OCI-LY1 (cell line): ENCODE measurements around the gene KIDINS220.

ENCODE experiments used
- H2AFZ ChIP-seq: fragments of 200-600 bp; sonication (generic), shearing (Covaris generic); 2 replicates; pipeline ENCODE4 v1.6.0; 2014; ENCODE audit warnings: antibody characterized with exemption, mild to moderate bottlenecking, low read length
- H3F3A ChIP-seq: fragments of 200-600 bp; sonication (generic), shearing (Covaris generic); 2 replicates; pipeline ENCODE4 v1.6.0; 2014; ENCODE audit warnings: mild to moderate bottlenecking, antibody characterized with exemption, low read length, moderate library complexity; ENCODE audit not compliant: insufficient read depth
- H3K27ac ChIP-seq: fragments of 200-600 bp; sonication (generic); 2 replicates; pipeline ENCODE4 v1.5.1; 2014; ENCODE audit warnings: low read length, mixed run types, mild to moderate bottlenecking, low read depth; ENCODE audit not compliant: poor library complexity, severe bottlenecking
- H3K27me3 ChIP-seq: fragments of 200-600 bp; sonication (generic); 2 replicates; pipeline ENCODE4 v1.6.0; 2014; ENCODE audit warnings: antibody characterized with exemption, mild to moderate bottlenecking, low read length, moderate library complexity; ENCODE audit not compliant: insufficient read depth
- H3K36me3 ChIP-seq: fragments of 200-600 bp; sonication (generic); 2 replicates; pipeline ENCODE4 v1.6.1; 2014; ENCODE audit warnings: mild to moderate bottlenecking, antibody characterized with exemption, low read length, moderate library complexity, mixed read lengths; ENCODE audit not compliant: insufficient read depth
- H3K4me1 ChIP-seq: fragments of 200-600 bp; sonication (generic); 2 replicates; pipeline ENCODE4 v1.5.1; 2014; ENCODE audit warnings: mild to moderate bottlenecking, low read length, moderate library complexity; ENCODE audit not compliant: insufficient read depth, severe bottlenecking
- H3K4me2 ChIP-seq: fragments of 200-600 bp; sonication (generic), shearing (Covaris generic); 2 replicates; pipeline ENCODE4 v1.6.1; 2014; ENCODE audit warnings: low read length
- H3K4me3 ChIP-seq: fragments of 200-600 bp; sonication (generic); 2 replicates; pipeline ENCODE4 v1.5.1; 2014; ENCODE audit warnings: low read length, low read depth, mild to moderate bottlenecking, mixed read lengths; ENCODE audit not compliant: poor library complexity, severe bottlenecking
- H3K79me2 ChIP-seq: fragments of 200-600 bp; shearing (Covaris generic); 2 replicates; pipeline ENCODE4 v1.6.1; 2016; ENCODE audit warnings: mixed run types, low read length, mixed read lengths; ENCODE audit not compliant: insufficient read depth
- H3K9ac ChIP-seq: fragments of 200-600 bp; sonication (generic), shearing (Covaris generic); 2 replicates; pipeline ENCODE4 v1.6.1; 2014; ENCODE audit warnings: mild to moderate bottlenecking, low read length, mixed read lengths
- H3K9me2 ChIP-seq: fragments of 200-600 bp; sonication (generic), shearing (Covaris generic); 2 replicates; pipeline ENCODE4 v1.6.1; 2014; ENCODE audit warnings: low read depth, mild to moderate bottlenecking, low read length, mixed read lengths
- H3K9me3 ChIP-seq: fragments of 200-600 bp; shearing (Covaris generic); 2 replicates; pipeline ENCODE4 v1.6.1; 2014; ENCODE audit warnings: low read length, mixed read lengths
- H4K20me1 ChIP-seq: fragments of 200-600 bp; sonication (generic), shearing (Covaris generic); 2 replicates; pipeline ENCODE4 v1.6.0; 2016; ENCODE audit warnings: mild to moderate bottlenecking, low read length; ENCODE audit not compliant: insufficient read depth
- CTCF ChIP-seq: fragments of 200-600 bp; sonication (generic), shearing (Covaris generic); IDR thresholded peaks from 2 replicates; pipeline ENCODE4 v1.5.1; 2017; ENCODE audit warnings: mild to moderate bottlenecking, antibody characterized with exemption, low read length, moderate library complexity, mixed read lengths
- EZH2 ChIP-seq: fragments of 200-600 bp; sonication (generic), shearing (Covaris generic); IDR thresholded peaks from 2 replicates; pipeline ENCODE4 v1.8.0; 2017; ENCODE audit warnings: borderline replicate concordance, mixed run types, mild to moderate bottlenecking, antibody characterized with exemption, low read length, moderate library complexity, mixed read lengths

The KIDINS220 gene

DNA sequence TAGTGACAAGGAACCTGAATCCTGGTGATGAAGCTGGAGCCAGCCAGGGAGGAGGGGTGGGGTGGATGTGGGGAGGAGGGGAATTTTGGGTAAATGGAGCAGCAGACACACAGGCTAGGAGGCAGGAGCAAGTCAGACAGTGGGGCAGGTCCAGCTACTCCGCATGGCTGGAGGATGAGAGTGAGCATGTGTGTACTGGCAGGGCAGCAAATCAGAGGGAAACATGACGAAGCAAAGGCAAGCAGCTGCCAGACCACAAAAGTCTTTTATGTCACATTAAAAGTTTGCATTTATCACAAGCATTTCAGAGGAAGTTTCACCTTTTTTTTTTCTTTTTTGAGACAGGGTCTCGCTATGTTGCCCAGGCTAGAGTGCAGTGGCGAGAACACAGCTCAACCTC lies 11.9 kb upstream of the KIDINS220 start:
- no peak overlapping the region for H3K4me3 ChIP-seq
- no peak overlapping the region for H2AFZ ChIP-seq
- no peaks in the 10 kb centered on the region for H4K20me1 ChIP-seq
- H3K27ac ChIP-seq, result no peak overlapping the region
- no peaks in the 10 kb centered on the region for H3K79me2 ChIP-seq
- H3K4me2 ChIP-seq, result no peak overlapping the region
- H3K9me3 ChIP-seq, result no peaks in the 10 kb centered on the region
- no peak overlapping the region for H3K9ac ChIP-seq
- H3K27me3 ChIP-seq, result peaks cover 4% of the 10 kb centered on the region; the same call in 1 of the 2 replicates
- TF ChIP-seq CTCF (no peak), EZH2 (no peak)
- H3F3A ChIP-seq, result no peaks in the 10 kb centered on the region
- H3K36me3 ChIP-seq, result no peaks in the 10 kb centered on the region
- H3K4me1 ChIP-seq, result no peaks in the 10 kb centered on the region
- no peaks in the 10 kb centered on the region for H3K9me2 ChIP-seq

- no peak overlapping the region for H2AFZ ChIP-seq
- no peaks in the 10 kb centered on the region for H3K79me2 ChIP-seq
- no peak overlapping the region for H3K4me3 ChIP-seq
- TF ChIP-seq EZH2 (no peak), CTCF (no peak)
- no peaks in the 10 kb centered on the region for H3K9me3 ChIP-seq
- no peak overlapping the region for H3K27ac ChIP-seq
- H4K20me1 ChIP-seq, result no peaks in the 10 kb centered on the region
- peaks cover 4% of the 10 kb centered on the region; the same call in 1 of the 2 replicates for H3K27me3 ChIP-seq
- no peaks in the 10 kb centered on the region for H3K36me3 ChIP-seq
- no peak overlapping the region for H3K9ac ChIP-seq
- H3K4me2 ChIP-seq, result no peak overlapping the region
- H3K4me1 ChIP-seq, result no peaks in the 10 kb centered on the region
- H3F3A ChIP-seq, result no peaks in the 10 kb centered on the region
- H3K9me2 ChIP-seq, result no peaks in the 10 kb centered on the region
Measured at GRCh38 chr2:8848328-8849100, 11.1 kb upstream of the KIDINS220 start.

GRCh38 chr2:8847400-8847799 lies 10.0 kb upstream of the KIDINS220 start:
- Histone ChIP-seq H3K4me3 (no peak overlapping the region), H3K27me3 (peaks cover 4% of the 10 kb centered on the region; the same call in 1 of the 2 replicates), H3K9ac (no peak overlapping the region), H3K9me3 (no peaks in the 10 kb centered on the region), H3K9me2 (no peaks in the 10 kb centered on the region), H3K36me3 (no peaks in the 10 kb centered on the region), H4K20me1 (no peaks in the 10 kb centered on the region), H2AFZ (no peak overlapping the region), H3K27ac (no peak overlapping the region), H3K4me2 (no peak overlapping the region), H3K79me2 (no peaks in the 10 kb centered on the region), H3F3A (no peaks in the 10 kb centered on the region), H3K4me1 (no peaks in the 10 kb centered on the region)
- no peak for TF ChIP-seq CTCF
- no peak for TF ChIP-seq EZH2
